HEK293 (cell line): ENCODE data around the gene DLGAP5.

Source experiments
- CTCF ChIA-PET: fragments of 350-600 bp; formaldehyde crosslinking; extraction: SDS; loops from one replicate; lab custom pipeline; 2021; ENCODE audit warnings: antibody characterized with exemption; lab: Yijun Ruan, JAX
- POLR2A ChIA-PET: fragments of 300-600 bp; formaldehyde crosslinking; extraction: SDS; loops from one replicate; lab custom pipeline; 2020; ENCODE audit warnings: antibody characterized with exemption, inconsistent platforms; lab: Yijun Ruan, JAX
- H3K27ac ChIP-seq: fragments of 200-500 bp; sonication (Bioruptor generic); 2 replicates; pipeline ENCODE4 v1.5.1; 2014; ENCODE audit warnings: low read depth, low read length, control low read depth, inconsistent platforms; ENCODE audit errors: extremely low read depth
- H3K36me3 ChIP-seq, 2 experiments: fragments of 200-500 bp in 1 of 2; sonication (Bioruptor generic) in 1 of 2; 1 replicate in 1 of 2; 2 replicates in 1 of 2; pipeline ENCODE4 v1.5.1; 2014 to 2017; ENCODE audit warnings: inconsistent platforms in 2 of 2, low read length in 2 of 2; ENCODE audit not compliant: control insufficient read depth in 2 of 2, insufficient read depth in 1 of 2
- H3K4me1 ChIP-seq: fragments of 200-500 bp; sonication (Bioruptor generic); 2 replicates; pipeline ENCODE4 v1.5.1; 2014; ENCODE audit warnings: mild to moderate bottlenecking, low read length, inconsistent platforms; ENCODE audit not compliant: control insufficient read depth, insufficient read depth
- H3K4me3 ChIP-seq: 2 replicates; pipeline ENCODE4 v1.5.1; 2011; ENCODE audit warnings: low read depth, mild to moderate bottlenecking, control low read depth, low read length, moderate library complexity
- H3K9me3 ChIP-seq: fragments of 200-500 bp; sonication (Bioruptor generic); 2 replicates; pipeline ENCODE4 v1.5.1; 2014; ENCODE audit warnings: low read depth, low read length, inconsistent platforms; ENCODE audit not compliant: control insufficient read depth, insufficient read depth
- EGR2 ChIP-seq: fragments of 450-650 bp; formaldehyde crosslinking; IDR thresholded peaks from 2 replicates; pipeline ENCODE4 v1.5.1; 2016; ENCODE audit warnings: low read depth, missing biosample characterization, missing genetic modification characterization
- SETDB1 ChIP-seq: IDR thresholded peaks from one replicate; pipeline ENCODE4 v1.6.1; 2017; ENCODE audit warnings: mild to moderate bottlenecking, low read length, moderate library complexity, mixed read lengths; ENCODE audit not compliant: insufficient read length
- SP3 ChIP-seq: fragments of 450-650 bp; formaldehyde crosslinking; IDR thresholded peaks from 2 replicates; pipeline ENCODE4 v1.5.1; 2016; ENCODE audit warnings: missing biosample characterization, missing genetic modification characterization
- ZFHX2 ChIP-seq: fragments of 450-650 bp; formaldehyde crosslinking; conservative IDR thresholded peaks from 2 replicates; pipeline ENCODE4 v1.5.1; 2016; ENCODE audit warnings: missing biosample characterization, missing genetic modification characterization
- ZNF16 ChIP-seq: fragments of 450-650 bp; formaldehyde crosslinking; IDR thresholded peaks from 2 replicates; pipeline ENCODE4 v1.5.1; 2016; ENCODE audit warnings: low read depth, missing biosample characterization, missing genetic modification characterization
- ZNF221 ChIP-seq: fragments of 450-650 bp; formaldehyde crosslinking; IDR thresholded peaks from 2 replicates; pipeline ENCODE4 v1.5.1; 2017; ENCODE audit warnings: missing biosample characterization, missing genetic modification characterization, borderline replicate concordance
- ZNF341 ChIP-seq: fragments of 450-650 bp; formaldehyde crosslinking; IDR thresholded peaks from 2 replicates; pipeline ENCODE4; 2016; ENCODE audit warnings: low read depth, missing biosample characterization, missing genetic modification characterization
- ZNF555 ChIP-seq: fragments of 450-650 bp; formaldehyde crosslinking; conservative IDR thresholded peaks from 2 replicates; pipeline ENCODE4 v1.5.1; 2017; ENCODE audit warnings: missing biosample characterization, mild to moderate bottlenecking, missing genetic modification characterization, inconsistent platforms
- ZNF596 ChIP-seq: fragments of 450-650 bp; IDR thresholded peaks from 2 replicates; pipeline ENCODE4 v1.5.0; 2018; ENCODE audit warnings: missing biosample characterization, mild to moderate bottlenecking, missing genetic modification characterization, moderate library complexity
- ZNF654 ChIP-seq: fragments of 450-650 bp; formaldehyde crosslinking; IDR thresholded peaks from 2 replicates; pipeline ENCODE4 v1.5.1; 2016; ENCODE audit warnings: low read depth, missing biosample characterization, missing genetic modification characterization
- ZNF791 ChIP-seq: fragments of 450-650 bp; formaldehyde crosslinking; IDR thresholded peaks from 2 replicates; pipeline ENCODE4 v1.5.1; 2016; ENCODE audit warnings: missing biosample characterization, missing genetic modification characterization
- ZSCAN23 ChIP-seq: fragments of 450-650 bp; formaldehyde crosslinking; IDR thresholded peaks from 2 replicates; pipeline ENCODE4 v1.5.1; 2016; ENCODE audit warnings: missing biosample characterization, missing genetic modification characterization
- TF ChIP-seq, protein P1 (sequence below): fragments of 450-650 bp; formaldehyde crosslinking; IDR thresholded peaks from 2 replicates; pipeline ENCODE4 v1.5.1; 2016; ENCODE audit warnings: missing biosample characterization, missing genetic modification characterization

The DLGAP5 gene

DNA sequence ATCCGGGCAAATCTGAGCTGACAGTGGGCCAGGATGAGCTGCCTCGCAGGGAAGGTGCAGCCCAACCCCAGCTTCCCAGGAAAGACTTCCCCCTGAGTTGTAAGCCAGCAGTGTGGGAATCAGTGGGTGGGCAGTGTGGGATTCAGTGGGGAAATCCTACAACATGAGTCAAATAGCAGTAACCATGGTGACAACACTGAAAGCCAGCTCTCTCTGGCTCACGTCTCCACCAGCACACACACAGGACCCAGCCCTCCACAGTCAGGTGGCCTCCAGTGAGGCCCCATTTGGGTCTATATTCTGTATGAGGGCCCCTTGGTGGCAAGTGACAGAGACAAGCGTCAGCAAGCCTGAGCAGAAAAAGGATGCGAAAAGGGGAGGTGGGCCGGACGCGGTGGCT lies 68.3 kb downstream of the DLGAP5 start:
- Histone ChIP-seq H3K4me1 (peaks cover 26% of the 10 kb centered on the region), H3K9me3 (no peaks in the 10 kb centered on the region), H3K36me3 (no peaks in the 10 kb centered on the region), H3K4me3 (no peak overlapping the region), H3K27ac (no peak overlapping the region)
- TF ChIP-seq EGR2: peak; percentile 74; the same call in 1 of the 2 replicates
- TF ChIP-seq ZFHX2 (tag by site-specific recombination): peak; percentile 88
- TF ChIP-seq ZNF791 (tag by site-specific recombination): no peak
- ChIA-PET POLR2A (interaction anchor here (0.8 to 1.5 kb wide), 2 partner anchors 20 to 68 kb away, joined by 5 to 7 read pairs; no protein-coding TSS in a partner anchor), CTCF (interaction anchor here (0.6 kb wide), 1 partner anchor 72 kb away, joined by 3 read pairs; the partner anchor contains the start of gene MAPK1IP1L)

DNA sequence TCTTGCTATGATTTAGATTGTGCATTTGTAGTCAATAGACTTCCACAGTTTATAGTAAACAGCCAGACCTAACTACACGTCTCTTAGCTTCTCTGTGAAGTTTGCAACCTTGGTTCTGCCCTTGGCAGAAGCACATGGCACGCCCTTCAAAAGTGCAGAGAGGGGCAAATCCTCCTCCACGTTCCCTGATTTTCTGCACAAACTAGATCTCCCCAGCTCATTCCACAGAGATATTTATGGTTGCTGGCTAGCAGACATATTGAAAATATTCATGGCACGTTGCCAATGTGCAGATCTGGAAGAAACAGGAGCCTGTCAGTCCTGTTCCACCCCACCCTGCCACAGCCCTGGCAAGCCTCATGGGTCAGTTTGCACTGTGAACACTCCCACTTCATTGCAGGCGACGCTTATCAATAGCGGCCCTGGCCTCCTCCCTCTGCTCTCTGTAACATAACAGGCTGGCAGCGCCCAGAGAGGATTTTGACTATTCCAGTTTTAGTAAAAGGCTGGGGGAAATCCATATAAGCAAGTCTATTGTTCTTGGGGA lies 68.9 kb downstream of the DLGAP5 start:
- Histone ChIP-seq H3K27ac (no peak overlapping the region), H3K36me3 (no peaks in the 10 kb centered on the region), H3K4me1 (peaks cover 21% of the 10 kb centered on the region), H3K9me3 (no peaks in the 10 kb centered on the region)
- CTCF ChIA-PET: interaction anchor here (0.6 kb wide), 1 partner anchor 10 kb away, joined by 5 read pairs; no protein-coding TSS in a partner anchor
- peak; percentile 56; the same call in 1 of the 2 replicates for TF ChIP-seq ZNF341
- TF ChIP-seq ZSCAN23 (tag by site-specific recombination): no peak
- TF ChIP-seq, all 188 proteins: peak for 1
- POLR2A ChIA-PET: interaction anchor here (0.5 to 1.5 kb wide), 2 partner anchors 19 to 82 kb away, joined by 4 to 5 read pairs; no protein-coding TSS in a partner anchor
- H3K4me3 ChIP-seq: no peak overlapping the region

DNA sequence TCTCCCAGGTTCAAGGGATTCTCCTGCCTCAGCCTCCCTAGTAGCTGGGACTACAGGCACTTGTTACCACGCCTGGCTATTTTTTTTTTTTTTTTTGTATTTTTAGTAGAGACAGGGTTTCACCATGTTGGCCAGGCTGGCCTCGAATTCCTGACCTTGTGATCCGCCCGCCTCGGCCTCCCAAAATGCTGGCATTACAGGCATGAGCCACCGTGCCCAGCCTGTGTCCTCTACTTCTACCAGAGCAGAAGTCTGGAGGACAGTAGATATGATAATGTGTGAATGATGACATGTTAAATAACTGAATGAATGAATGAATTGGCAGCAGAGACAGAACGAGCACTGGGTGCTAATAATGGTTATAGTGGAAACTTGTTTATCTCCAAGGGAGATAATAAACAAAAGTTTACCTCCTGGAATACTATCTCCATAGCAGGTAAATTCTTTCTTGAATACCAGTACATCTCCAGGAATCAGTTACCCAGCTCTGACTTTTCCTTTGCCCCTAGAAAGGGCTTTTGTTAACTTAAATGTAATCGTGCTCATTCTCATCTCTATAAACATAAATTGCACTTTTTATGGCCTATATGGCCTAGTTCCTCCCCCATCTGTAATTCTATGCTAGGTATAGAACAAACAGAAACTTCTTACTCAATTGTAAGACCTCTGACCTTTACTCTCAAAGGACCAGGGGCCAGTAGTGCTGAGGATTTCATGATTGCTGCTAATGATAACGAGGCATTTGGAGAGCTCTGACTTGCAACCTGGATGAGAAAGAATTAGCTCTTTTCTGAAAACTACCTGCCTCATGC lies 69.6 kb downstream of the DLGAP5 start:
- H3K36me3 ChIP-seq: no peaks in the 10 kb centered on the region
- peaks cover 14% of the 10 kb centered on the region for H3K4me1 ChIP-seq
- CTCF ChIA-PET: interaction anchor here (0.6 kb wide), 1 partner anchor 11 kb away, joined by 5 read pairs; no protein-coding TSS in a partner anchor
- POLR2A ChIA-PET: interaction anchor here (0.5 to 1.5 kb wide), 2 partner anchors 18 to 83 kb away, joined by 4 to 5 read pairs; no protein-coding TSS in a partner anchor
- no peak overlapping the region for H3K4me3 ChIP-seq
- H3K27ac ChIP-seq: no peak overlapping the region
- no peaks in the 10 kb centered on the region for H3K9me3 ChIP-seq
- no peak for TF ChIP-seq ZNF654 (tag by site-specific recombination)
- TF ChIP-seq, protein P1, sequence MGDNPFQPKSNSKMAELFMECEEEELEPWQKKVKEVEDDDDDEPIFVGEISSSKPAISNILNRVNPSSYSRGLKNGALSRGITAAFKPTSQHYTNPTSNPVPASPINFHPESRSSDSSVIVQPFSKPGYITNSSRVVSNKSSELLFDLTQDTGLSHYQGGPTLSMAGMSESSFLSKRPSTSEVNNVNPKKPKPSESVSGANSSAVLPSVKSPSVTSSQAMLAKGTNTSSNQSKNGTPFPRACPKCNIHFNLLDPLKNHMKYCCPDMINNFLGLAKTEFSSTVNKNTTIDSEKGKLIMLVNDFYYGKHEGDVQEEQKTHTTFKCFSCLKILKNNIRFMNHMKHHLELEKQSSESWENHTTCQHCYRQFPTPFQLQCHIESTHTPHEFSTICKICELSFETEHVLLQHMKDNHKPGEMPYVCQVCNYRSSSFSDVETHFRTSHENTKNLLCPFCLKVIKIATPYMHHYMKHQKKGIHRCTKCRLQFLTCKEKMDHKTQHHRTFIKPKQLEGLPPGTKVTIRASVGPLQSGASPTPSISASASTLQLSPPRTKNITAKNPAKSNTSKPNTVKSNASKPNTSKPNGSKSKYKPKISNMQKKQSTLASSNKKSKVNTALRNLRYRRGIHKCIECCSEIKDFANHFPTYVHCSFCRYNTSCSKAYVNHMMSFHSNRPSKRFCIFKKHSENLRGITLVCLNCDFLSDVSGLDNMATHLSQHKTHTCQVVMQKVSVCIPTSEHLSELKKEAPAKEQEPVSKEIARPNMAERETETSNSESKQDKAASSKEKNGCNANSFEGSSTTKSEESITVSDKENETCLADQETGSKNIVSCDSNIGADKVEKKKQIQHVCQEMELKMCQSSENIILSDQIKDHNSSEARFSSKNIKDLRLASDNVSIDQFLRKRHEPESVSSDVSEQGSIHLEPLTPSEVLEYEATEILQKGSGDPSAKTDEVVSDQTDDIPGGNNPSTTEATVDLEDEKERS (tag by site-specific recombination): no peak
- no peak for TF ChIP-seq ZNF221 (tag by site-specific recombination)
- no peak for TF ChIP-seq ZNF596
- no peak for TF ChIP-seq SP3 (tag by site-specific recombination)
- no peak for TF ChIP-seq ZNF16
- no peak for TF ChIP-seq SETDB1
- TF ChIP-seq ZNF555 (tag by site-specific recombination): no peak
